NCI-H2227 treated with DMSO at 0.1 percent for 48 hours (cell line): ENCODE results near the gene VAC14.
"Not testable (repeated sequence)": the region's sequence is repeated elsewhere in the genome, so short reads cannot be mapped to it uniquely, and the experiment has no call there.

Source experiments
- DNase-seq: peaks from one replicate; lab custom pipeline; 2025; lab: John Stamatoyannopoulos, UW

VAC14 gene

DNA sequence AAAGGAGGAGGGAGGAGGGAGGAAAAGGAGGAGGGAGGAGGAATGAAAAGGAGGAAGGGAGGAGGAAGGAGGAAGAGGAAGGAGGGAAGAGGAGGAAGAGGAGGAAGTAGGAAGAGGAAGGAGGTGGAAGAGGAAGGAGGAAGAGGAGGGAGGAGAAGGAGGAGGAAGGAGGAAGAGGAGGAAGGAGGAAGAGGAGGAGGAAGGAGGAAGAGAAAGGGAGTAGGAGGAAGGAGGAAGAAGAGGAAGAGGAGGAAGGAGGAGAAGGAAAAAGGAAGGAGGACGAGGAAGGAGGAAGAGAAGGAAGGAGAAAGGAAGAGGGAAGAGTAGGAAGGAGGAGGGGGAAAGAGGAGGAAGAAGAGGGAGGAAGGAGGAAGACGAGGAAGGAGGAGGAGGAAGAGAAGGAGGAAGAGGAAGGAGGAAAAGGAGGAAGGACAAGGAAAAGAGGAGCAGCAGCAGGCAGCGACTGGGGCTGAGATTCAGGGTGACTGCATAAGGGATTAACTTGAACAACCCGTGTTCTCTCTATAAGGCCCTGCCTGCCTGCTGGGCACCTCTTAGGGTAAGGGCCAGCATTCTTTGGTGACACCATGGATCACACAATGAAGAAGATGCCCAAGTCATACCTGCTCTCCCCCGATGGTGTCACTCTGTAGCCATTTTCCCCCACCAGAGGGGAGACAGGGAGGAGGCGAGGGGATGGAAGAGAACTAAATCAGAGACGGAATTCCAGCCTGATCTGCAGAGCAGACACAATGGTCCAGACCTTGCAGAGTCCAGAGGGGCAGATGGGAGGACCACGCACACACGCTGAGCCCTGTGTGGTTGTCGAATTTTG lies 156.0 kb downstream of the VAC14 start:
- DNase-seq: no peak

DNA sequence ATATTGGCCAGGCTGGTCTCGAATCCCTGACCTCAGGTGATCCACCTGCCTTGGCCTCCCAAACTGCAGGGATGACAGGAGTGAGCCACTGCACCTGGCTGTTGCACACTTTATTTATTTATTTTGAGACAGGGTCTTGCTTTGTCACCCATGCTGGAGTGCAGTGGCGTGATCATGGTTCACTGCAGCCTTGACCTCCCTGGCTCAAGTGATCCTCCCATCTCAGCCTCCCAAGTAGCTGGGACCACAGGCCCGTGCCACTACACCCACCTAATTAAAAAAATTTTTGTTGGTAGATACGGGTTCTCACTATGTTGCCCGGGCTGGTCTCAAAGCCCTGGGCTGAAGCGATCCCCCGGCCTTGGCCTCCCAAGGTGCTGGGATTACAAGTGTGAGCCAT lies 157.7 kb downstream of the VAC14 start:
- not testable (repeated sequence) for DNase-seq

DNA sequence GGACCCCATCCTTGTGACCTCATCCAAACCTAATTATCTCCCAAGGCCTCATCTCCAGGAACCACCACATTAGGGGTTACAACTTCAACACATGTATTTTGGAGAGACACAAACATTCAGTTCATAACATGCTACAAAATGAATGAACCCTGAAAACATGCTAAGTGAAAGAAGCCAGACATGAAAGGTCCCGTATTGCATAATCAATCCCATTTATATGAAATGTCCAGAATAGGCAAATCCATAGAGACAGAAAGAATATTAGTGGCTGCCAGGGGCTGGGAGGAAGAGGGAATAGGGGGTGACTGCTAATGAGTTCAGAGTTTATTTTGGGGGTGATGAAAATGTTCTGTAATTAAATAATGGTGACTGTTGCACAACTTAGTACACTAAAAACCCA lies 158.3 kb downstream of the VAC14 start:
- no peak for DNase-seq

GRCh38 chr16:70638814-70639792 lies 161.9 kb downstream of the VAC14 start:
- no peak for DNase-seq
